H9 (cell line): Measurements from ENCODE around the gene DGKB. TPM values are rescaled to one million over a fixed set of nuclear protein-coding genes. Genes with fewer than 3 reads are reported as not detected.
A peak's percentile ranks its signal among the peaks of the same experiment; 100 is the strongest.

Experiments
- DNase-seq: peaks from one replicate; pipeline ENCODE4 v3.0.0-alpha.2; 2017
- H2AFZ ChIP-seq: one replicate; pipeline ENCODE4 v1.6.1; 2013; ENCODE audit warnings: mild to moderate bottlenecking, low read length, control low read depth, moderate library complexity
- H2AK5ac ChIP-seq: 2 replicates; pipeline ENCODE4 v1.6.1; 2013; ENCODE audit warnings: low read length, control low read depth, mixed read lengths; ENCODE audit not compliant: insufficient read length
- H2BK120ac ChIP-seq: one replicate; pipeline ENCODE4 v1.6.1; 2013; ENCODE audit warnings: low read depth, mild to moderate bottlenecking, low read length, control low read depth, inconsistent platforms; ENCODE audit not compliant: poor library complexity, severe bottlenecking
- H2BK12ac ChIP-seq: 2 replicates; pipeline ENCODE4 v1.6.1; 2013; ENCODE audit warnings: low read length, control low read depth, mixed read lengths, low read depth; ENCODE audit not compliant: insufficient read length
- H2BK15ac ChIP-seq: 2 replicates; pipeline ENCODE4 v1.6.1; 2013; ENCODE audit warnings: low read depth, low read length, control low read depth
- H2BK20ac ChIP-seq: one replicate; pipeline ENCODE4 v1.6.1; 2013; ENCODE audit warnings: low read depth, mild to moderate bottlenecking, low read length, control low read depth, inconsistent platforms; ENCODE audit not compliant: poor library complexity, severe bottlenecking
- H2BK5ac ChIP-seq: 2 replicates; pipeline ENCODE4 v1.6.1; 2013; ENCODE audit warnings: low read length, control low read depth, mixed read lengths; ENCODE audit not compliant: insufficient read length
- H3K14ac ChIP-seq: 2 replicates; pipeline ENCODE4 v1.6.1; 2013; ENCODE audit warnings: low read length, control low read depth; ENCODE audit not compliant: insufficient read depth
- H3K18ac ChIP-seq: 2 replicates; pipeline ENCODE4 v1.6.1; 2013; ENCODE audit warnings: low read depth, mild to moderate bottlenecking, mixed read lengths, low read length, control low read depth; ENCODE audit not compliant: insufficient read length
- H3K23ac ChIP-seq: 2 replicates; pipeline ENCODE4 v1.6.1; 2013; ENCODE audit warnings: low read length, control low read depth, mixed read lengths, low read depth; ENCODE audit not compliant: insufficient read length
- H3K23me2 ChIP-seq: 2 replicates; pipeline ENCODE4 v1.6.1; 2013; ENCODE audit warnings: low read depth, mild to moderate bottlenecking, mixed read lengths, low read length, control low read depth; ENCODE audit not compliant: insufficient read length, poor library complexity, severe bottlenecking
- H3K27ac ChIP-seq: 2 replicates; pipeline ENCODE4 v1.5.1; 2013; ENCODE audit warnings: low read length, control low read depth, mixed read lengths, low read depth; ENCODE audit not compliant: insufficient read length
- H3K27me3 ChIP-seq: 2 replicates; pipeline ENCODE4 v1.6.1; 2013; ENCODE audit warnings: low read length, control low read depth, inconsistent platforms; ENCODE audit not compliant: insufficient read depth
- H3K4ac ChIP-seq: 2 replicates; pipeline ENCODE4 v1.6.1; 2013; ENCODE audit warnings: low read depth, mild to moderate bottlenecking, control low read depth, inconsistent platforms, low read length, moderate library complexity
- H3K4me1 ChIP-seq: 2 replicates; pipeline ENCODE4 v1.6.1; 2013; ENCODE audit warnings: low read length, control low read depth, inconsistent platforms; ENCODE audit not compliant: insufficient read depth
- H3K4me2 ChIP-seq: 2 replicates; pipeline ENCODE4 v1.6.1; 2013; ENCODE audit warnings: low read length, control low read depth, mixed read lengths; ENCODE audit not compliant: insufficient read length, insufficient read depth
- H3K56ac ChIP-seq: 2 replicates; pipeline ENCODE4 v1.6.1; 2013; ENCODE audit warnings: low read depth, mild to moderate bottlenecking, mixed read lengths, low read length, control low read depth; ENCODE audit not compliant: insufficient read length
- H3K79me1 ChIP-seq: 2 replicates; pipeline ENCODE4 v1.6.1; 2013; ENCODE audit warnings: low read depth, mild to moderate bottlenecking, moderate library complexity, low read length, control low read depth, inconsistent platforms; ENCODE audit not compliant: insufficient read depth, poor library complexity, severe bottlenecking
- H3K79me2 ChIP-seq: 2 replicates; pipeline ENCODE4 v1.6.1; 2013; ENCODE audit warnings: low read length, control low read depth, inconsistent platforms; ENCODE audit not compliant: insufficient read depth
- H3K9ac ChIP-seq: 2 replicates; pipeline ENCODE4 v1.6.1; 2013; ENCODE audit warnings: low read length, control low read depth, mixed read lengths; ENCODE audit not compliant: insufficient read length; ENCODE audit errors: extremely low read depth
- H3K9me3 ChIP-seq: one replicate; pipeline ENCODE4 v1.6.1; 2013; ENCODE audit warnings: low read depth, low read length, inconsistent platforms; ENCODE audit not compliant: control insufficient read depth
- H3T11ph ChIP-seq: one replicate; pipeline ENCODE4 v1.6.1; 2013; ENCODE audit warnings: mild to moderate bottlenecking, low read length, control low read depth, inconsistent platforms
- H4K20me1 ChIP-seq: one replicate; pipeline ENCODE4 v1.6.1; 2013; ENCODE audit not compliant: control insufficient read depth, insufficient read length, insufficient read depth
- H4K5ac ChIP-seq: 2 replicates; pipeline ENCODE4 v1.6.1; 2013; ENCODE audit warnings: low read depth, mild to moderate bottlenecking, mixed read lengths, low read length, control low read depth; ENCODE audit not compliant: insufficient read length
- H4K8ac ChIP-seq: replicated peaks from 2 replicates; pipeline ENCODE4 v1.6.1; 2013; ENCODE audit warnings: low read length, control low read depth, mixed read lengths, low read depth; ENCODE audit not compliant: insufficient read length
- H4K91ac ChIP-seq: 2 replicates; pipeline ENCODE4 v1.6.1; 2013; ENCODE audit warnings: low read depth, mild to moderate bottlenecking, moderate library complexity, mixed read lengths, low read length, control low read depth; ENCODE audit not compliant: insufficient read length
- H3K27ac Mint-ChIP-seq, 3 experiments: 2 replicates in 2 of 3; 3 replicates in 1 of 3; pipeline ENCODE4 v1.8.0; 2020 to 2021; ENCODE audit warnings: mixed read lengths in 3 of 3, mild to moderate bottlenecking in 1 of 3, moderate library complexity in 1 of 3
- H3K27me3 Mint-ChIP-seq: 2 replicates; pipeline ENCODE4 v1.8.0; 2021; ENCODE audit warnings: low read depth, mild to moderate bottlenecking, moderate library complexity, mixed read lengths
- H3K36me3 Mint-ChIP-seq, 3 experiments: 2 replicates in 2 of 3; 3 replicates in 1 of 3; pipeline ENCODE4 v1.8.0; 2020 to 2021; ENCODE audit warnings: low read depth in 3 of 3, mixed read lengths in 3 of 3; ENCODE audit not compliant: insufficient read depth in 1 of 3
- H3K4me1 Mint-ChIP-seq, 2 experiments: 2 replicates each; pipeline ENCODE4 v1.8.0; 2020; ENCODE audit warnings: mixed read lengths in 2 of 2
- H3K4me3 Mint-ChIP-seq, 2 experiments: 2 replicates in 1 of 2; 3 replicates in 1 of 2; pipeline ENCODE4 v1.8.0; 2020 to 2021; ENCODE audit warnings: mild to moderate bottlenecking in 2 of 2, mixed read lengths in 2 of 2, moderate library complexity in 1 of 2
- H3K9me3 Mint-ChIP-seq, 2 experiments: 2 replicates in 1 of 2; 3 replicates in 1 of 2; pipeline ENCODE4 v1.8.0; 2020; ENCODE audit warnings: mild to moderate bottlenecking in 2 of 2, mixed read lengths in 2 of 2, moderate library complexity in 1 of 2
- WGBS: extraction: QIAGEN DNeasy Blood & Tissue Kit; methylation state at CpG from one replicate; pipeline ENCODE4 v1.1.7; 2013; ENCODE audit warnings: missing lambda C conversion rate, low lambda C conversion rate, mixed read lengths; ENCODE audit not compliant: insufficient read length; ENCODE audit errors: extremely low coverage; 5-methylcytosine and 5-hydroxymethylcytosine counted together
- total RNA-seq: library from RNA; stranded (reverse); gene quantifications from 2 replicates; pipeline ENCODE4 v1.2.1, GENCODE V29; 2021
- TF ChIP-seq, protein P1 (sequence below): fragments of 200-600 bp; sonication (generic); conservative IDR thresholded peaks from 3 replicates; pipeline ENCODE4 v1.8.0; 2021; ENCODE audit warnings: antibody characterized with exemption, mild to moderate bottlenecking

DGKB gene
- total RNA-seq, 1 experiment from 2014 or later: 0.26 TPM

DNA sequence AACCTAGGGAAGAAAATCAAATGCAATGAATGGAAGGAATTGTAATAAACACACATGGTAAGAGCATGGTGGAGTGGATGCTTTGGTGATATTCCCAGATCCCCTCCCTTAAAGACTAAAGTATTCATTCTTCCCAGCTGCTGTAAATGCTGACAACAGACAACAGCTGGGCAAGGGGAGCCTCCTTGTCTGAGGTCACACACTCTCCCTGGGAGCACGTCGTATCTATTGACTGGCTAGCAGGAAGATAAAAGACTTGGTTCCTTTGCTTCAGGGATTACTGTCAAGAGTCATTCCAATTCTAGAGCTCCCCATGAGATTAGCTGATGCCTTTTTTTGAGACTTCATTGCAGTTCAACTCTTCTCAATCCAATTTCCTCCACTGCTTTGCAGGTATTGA lies 469.6 kb downstream of the DGKB start:
- H3K79me1 ChIP-seq: no peaks in the 10 kb centered on the region
- no peaks in the 10 kb centered on the region for H3K23me2 ChIP-seq
- no peak for DNase-seq
- no peak overlapping the region for H3K14ac ChIP-seq
- no peak overlapping the region for H3K18ac ChIP-seq
- H3K56ac ChIP-seq: no peak overlapping the region
- H3K4me1 ChIP-seq: no peaks in the 10 kb centered on the region
- H3T11ph ChIP-seq: no peak overlapping the region
- H3K9ac ChIP-seq: no peak overlapping the region
- H4K5ac ChIP-seq: no peak overlapping the region
- H3K79me2 ChIP-seq: no peaks in the 10 kb centered on the region
- Mint-ChIP-seq H3K4me3 (no peak overlapping the region), H3K9me3 (peaks cover 0 to 4% of the 10 kb centered on the region in 2 experiments; a peak in 2 of 5 replicates), H3K27me3 (no peaks in the 10 kb centered on the region), H3K27ac (peak overlapping the region in 1 of 3 experiments; percentile 56; a peak in 2 of 7 replicates), H3K4me1 (peaks cover 12 to 17% of the 10 kb centered on the region in 2 experiments), H3K36me3 (no peaks in the 10 kb centered on the region; a peak in 1 of 7 replicates)
- no peak overlapping the region for H2BK15ac ChIP-seq
- no peak overlapping the region for H4K8ac ChIP-seq
- no peak overlapping the region for H2BK5ac ChIP-seq
- H4K91ac ChIP-seq: no peak overlapping the region
- H2BK120ac ChIP-seq: no peak overlapping the region
- H4K20me1 ChIP-seq: no peaks in the 10 kb centered on the region
- H2AK5ac ChIP-seq: no peak overlapping the region
- no peaks in the 10 kb centered on the region for H3K9me3 ChIP-seq
- no peak overlapping the region for H2AFZ ChIP-seq
- no peak overlapping the region for H3K4ac ChIP-seq
- H3K4me2 ChIP-seq: no peak overlapping the region
- H3K27me3 ChIP-seq: no peaks in the 10 kb centered on the region
- no peak overlapping the region for H2BK12ac ChIP-seq
- no CpG with 5 or more reads among the region's 2 CpGs for WGBS
- H2BK20ac ChIP-seq: no peak overlapping the region
- H3K23ac ChIP-seq: no peak overlapping the region
- TF ChIP-seq, protein P1, sequence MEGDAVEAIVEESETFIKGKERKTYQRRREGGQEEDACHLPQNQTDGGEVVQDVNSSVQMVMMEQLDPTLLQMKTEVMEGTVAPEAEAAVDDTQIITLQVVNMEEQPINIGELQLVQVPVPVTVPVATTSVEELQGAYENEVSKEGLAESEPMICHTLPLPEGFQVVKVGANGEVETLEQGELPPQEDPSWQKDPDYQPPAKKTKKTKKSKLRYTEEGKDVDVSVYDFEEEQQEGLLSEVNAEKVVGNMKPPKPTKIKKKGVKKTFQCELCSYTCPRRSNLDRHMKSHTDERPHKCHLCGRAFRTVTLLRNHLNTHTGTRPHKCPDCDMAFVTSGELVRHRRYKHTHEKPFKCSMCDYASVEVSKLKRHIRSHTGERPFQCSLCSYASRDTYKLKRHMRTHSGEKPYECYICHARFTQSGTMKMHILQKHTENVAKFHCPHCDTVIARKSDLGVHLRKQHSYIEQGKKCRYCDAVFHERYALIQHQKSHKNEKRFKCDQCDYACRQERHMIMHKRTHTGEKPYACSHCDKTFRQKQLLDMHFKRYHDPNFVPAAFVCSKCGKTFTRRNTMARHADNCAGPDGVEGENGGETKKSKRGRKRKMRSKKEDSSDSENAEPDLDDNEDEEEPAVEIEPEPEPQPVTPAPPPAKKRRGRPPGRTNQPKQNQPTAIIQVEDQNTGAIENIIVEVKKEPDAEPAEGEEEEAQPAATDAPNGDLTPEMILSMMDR: no peak
- H3K27ac ChIP-seq: no peak overlapping the region
